HG02870 (cell line): ENCODE measurements around the gene TTC34.
"Not testable (repeated sequence)": the region's sequence is repeated elsewhere in the genome, so short reads cannot be mapped to it uniquely, and the experiment has no call there.

Experiments used
- ATAC-seq: cut with Tn5 transposase; IDR thresholded peaks from one replicate; pipeline ENCODE4 v1.9.1; 2021; ENCODE audit warnings: mild to moderate bottlenecking, moderate library complexity; ENCODE audit not compliant: unreplicated experiment

The TTC34 gene

GRCh38 chr1:2799811-2800663, 1.5 kb downstream of the TTC34 start:
- ATAC-seq: no peak

GRCh38 chr1:2798958-2799357, 2.5 kb downstream of the TTC34 start:
- not testable (repeated sequence) for ATAC-seq

DNA sequence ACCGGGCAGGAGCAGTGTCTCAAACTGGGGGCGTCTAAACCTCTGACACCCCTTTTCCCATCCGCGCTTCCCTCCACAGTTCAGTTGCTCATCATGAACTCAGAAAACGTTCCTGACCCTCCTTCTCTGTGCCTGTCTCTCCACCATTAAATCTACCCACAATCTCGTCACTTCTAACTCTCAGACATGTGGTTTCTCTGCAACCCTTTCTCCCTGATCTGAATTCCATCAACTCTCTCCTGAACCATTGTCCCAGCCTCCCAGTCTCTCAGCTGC, 3.8 kb downstream of the TTC34 start:
- no peak for ATAC-seq

DNA sequence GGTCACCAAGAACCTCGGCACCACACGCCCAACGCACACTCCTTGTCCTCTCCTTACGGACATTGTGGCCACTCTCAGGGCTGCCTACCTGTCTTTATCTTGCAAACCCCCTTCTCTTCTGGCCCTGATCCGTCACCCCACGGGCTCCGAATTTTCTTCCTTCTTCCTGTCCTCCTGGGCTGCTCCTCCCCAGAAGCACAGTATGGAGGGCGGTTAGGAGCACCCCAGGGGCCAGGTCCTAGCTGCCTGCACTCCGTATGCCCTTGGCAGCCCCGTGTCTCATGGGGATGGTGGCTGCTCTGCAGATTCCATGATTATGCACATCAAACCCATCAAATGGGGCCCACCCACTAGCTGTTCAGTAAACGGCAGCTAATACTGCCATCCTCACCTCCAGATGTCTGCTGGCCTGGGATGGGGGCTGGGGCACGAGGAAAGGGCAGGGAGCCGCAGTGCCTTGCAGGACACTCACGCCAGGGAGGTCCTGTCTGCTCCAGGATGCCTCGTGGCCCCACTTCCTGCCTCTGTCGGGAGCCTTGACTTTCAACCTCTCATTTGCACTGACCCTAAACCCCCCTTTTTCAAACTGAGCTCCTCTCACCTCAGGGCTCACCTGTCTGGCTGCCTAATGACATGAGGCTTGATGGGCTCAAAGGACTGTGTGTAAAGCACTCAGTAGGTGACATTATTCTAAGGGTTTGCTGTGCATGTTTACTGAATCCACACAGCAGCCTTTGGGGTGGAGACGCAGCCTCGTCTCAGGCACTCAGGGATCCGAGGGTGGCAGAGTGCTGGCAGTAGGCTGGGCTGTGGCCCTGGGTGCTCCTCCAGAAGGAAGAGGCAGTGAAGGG, 4.4 kb downstream of the TTC34 start:
- no peak for ATAC-seq

DNA sequence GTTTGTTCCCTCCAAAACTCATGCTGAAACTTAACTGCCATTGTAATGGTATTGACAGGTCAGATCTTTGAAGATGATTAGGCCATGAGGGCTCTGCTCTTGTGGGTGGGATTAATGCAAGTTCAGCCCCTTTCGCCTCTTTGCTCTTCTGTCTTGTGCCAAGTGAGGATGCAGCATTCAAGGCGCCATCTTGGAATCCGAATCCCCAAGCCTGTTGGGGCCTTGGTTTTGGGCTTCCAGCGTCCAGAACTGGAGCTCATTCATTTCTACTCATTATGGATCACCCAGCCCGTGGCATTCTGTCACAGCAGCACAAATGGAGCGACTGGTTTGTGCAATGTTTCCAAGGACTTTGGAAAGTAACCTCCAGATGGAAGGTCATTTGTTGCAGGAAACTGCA, 5.6 kb downstream of the TTC34 start:
- ATAC-seq: no peak

DNA sequence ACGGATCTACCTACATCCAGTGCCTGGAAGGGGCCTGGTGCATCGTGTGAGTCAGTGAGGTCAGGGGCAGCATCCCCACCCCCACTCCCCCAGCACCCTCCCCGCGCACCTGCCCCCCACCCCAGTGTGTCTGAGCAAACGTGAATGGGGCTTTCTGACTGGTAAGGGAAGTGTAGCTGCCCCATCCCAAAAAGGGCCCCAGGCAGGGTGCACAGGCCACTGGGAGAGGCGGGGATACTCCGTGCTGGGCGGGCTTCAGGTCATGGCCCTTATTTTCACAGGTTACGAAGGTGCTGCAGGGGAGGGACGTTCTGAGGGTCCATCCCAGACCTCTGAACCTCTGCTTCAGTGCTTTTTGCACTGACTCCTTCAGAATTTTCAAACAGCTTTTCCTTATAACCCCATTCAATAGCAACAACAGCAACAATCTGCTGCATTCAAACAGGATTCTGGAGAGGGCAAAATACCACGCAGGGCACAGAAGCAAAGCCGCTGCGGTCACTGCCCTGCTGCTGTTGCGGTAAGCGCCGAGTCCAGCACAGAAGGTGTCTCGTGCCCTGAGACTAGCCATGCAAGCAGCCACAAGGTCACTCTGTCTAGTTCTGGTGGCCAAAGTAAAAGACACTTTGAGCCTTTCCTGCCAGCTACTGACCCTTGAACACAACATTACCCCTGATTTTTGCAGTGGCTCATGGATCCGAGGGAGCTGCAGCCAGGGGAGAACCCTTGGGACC, 10.3 kb downstream of the TTC34 start:
- ATAC-seq: no peak

- ATAC-seq: no peak
Observed at GRCh38 chr1:2789986-2790581, 11.4 kb downstream of the TTC34 start.

GRCh38 chr1:2789164-2789985, 12.1 kb downstream of the TTC34 start:
- no peak for ATAC-seq

GRCh38 chr1:2788506-2789163, 12.9 kb downstream of the TTC34 start:
- no peak for ATAC-seq

GRCh38 chr1:2787163-2787911, 14.2 kb downstream of the TTC34 start:
- ATAC-seq: no peak

- no peak for ATAC-seq
Observed at GRCh38 chr1:2786329-2787162, 14.9 kb downstream of the TTC34 start.

GRCh38 chr1:2785631-2786328, 15.7 kb downstream of the TTC34 start:
- no peak for ATAC-seq

DNA sequence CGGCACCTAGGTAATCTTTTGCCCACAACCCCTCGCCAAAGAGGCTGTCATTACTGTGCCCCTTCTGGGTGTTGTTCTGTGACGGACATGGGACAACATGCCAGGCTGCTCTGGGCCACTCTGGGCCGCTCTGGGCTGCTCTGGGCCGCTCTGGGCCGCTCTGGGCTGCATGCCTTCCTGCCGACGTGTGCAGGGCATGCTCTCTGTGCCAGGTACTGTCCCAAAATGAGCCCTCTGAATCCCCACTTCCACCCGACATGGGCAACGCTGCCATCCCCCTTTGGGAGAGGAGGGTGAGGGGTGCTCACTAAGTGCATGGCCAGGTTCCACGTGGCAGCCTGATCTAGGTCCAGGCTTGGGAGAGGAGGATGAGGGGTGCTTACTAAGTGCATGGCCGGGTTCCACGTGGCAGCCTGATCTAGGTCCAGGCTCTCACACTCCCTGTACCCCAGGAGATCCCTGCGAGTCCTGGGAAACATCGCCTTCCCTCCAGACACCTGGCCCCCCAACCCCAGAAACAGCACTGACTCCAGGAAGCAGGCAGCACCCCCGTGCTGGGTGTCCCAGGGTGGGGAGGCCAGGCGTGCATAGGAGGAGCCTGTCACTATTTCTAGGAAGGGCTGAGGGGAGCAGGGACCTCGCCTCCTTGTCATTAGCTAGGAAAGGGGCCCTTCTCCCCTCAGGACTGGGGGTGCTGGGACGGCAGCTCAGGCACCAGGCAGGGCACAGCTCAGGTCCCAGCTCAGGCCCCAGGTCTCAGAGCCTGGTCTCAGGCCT, 16.5 kb downstream of the TTC34 start:
- ATAC-seq: no peak

DNA sequence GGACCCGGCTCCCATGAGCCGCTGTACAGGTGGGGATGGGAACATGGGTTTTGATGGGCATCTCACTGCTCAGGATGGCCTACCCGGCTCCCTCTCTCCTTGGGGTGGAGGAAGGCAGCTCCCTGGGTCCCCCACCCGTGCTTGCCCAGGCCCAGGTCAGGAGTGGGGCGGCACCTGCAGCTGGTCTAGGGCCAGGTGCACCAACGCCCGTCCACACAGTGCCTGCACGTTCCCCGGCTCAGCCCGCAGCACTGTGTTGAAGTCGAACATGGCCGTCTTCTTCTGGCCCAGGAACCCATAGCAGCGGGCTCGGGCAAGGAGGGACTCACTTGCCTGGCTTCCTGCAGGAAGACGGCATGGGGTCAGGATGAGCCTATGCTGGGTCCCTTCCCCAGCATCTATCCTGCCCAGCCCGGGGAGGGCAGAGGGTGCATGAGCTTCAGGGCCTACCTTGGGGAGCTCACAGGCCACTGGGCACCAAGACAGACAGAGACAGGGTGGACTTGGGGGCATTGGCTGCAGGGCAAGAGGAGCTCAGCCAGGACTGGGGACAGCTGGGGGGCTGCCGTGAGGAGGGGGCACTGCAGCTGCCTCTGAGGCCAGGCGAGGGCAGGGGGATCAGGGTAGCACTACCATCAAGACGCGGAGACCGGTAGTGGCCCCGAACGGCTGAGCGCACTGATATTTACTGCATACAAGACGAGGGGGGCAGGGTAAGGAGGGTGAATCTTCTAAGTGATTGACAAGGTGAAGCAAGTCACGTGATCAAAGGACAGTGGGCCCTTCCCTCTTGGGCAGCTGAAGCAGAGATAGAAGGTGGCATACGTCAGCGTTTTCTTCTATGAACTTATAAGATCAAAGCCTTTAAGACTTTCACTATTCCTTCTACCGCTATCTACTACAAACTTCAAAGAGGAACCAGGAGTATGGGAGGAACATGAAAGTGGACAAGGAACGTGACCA, 17.8 kb downstream of the TTC34 start:
- ATAC-seq: no peak

DNA sequence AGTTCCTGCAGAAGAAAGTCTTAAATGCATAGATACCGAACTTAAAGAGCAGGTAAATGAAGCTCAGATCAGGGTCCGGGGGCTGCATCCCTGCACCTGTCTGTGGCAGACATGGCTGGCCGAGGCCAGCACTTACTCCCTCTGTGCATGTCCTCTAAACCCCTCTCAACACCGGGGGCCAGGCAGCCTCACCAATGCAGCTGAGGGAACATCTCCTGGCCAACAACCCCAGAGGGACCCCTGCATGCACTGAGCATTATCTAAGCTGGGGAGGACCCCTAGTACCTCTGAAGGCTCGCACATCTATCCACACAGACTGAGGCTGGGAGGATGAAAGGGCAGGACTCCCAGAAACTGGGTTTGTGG, 18.4 kb downstream of the TTC34 start:
- ATAC-seq: no peak

GRCh38 chr1:2781627-2782026, 19.9 kb downstream of the TTC34 start:
- ATAC-seq: no peak
